Measurements from ENCODE around the gene CADPS2. TPM values are rescaled to one million over a fixed set of nuclear protein-coding genes. Genes with fewer than 3 reads are reported as not detected.
"Not testable (repeated sequence)": the region's sequence is repeated elsewhere in the genome, so short reads cannot be mapped to it uniquely, and the experiment has no call there.

CADPS2 gene
- total RNA-seq, 1 donor from 2014 or later, result 4.4 TPM

DNA sequence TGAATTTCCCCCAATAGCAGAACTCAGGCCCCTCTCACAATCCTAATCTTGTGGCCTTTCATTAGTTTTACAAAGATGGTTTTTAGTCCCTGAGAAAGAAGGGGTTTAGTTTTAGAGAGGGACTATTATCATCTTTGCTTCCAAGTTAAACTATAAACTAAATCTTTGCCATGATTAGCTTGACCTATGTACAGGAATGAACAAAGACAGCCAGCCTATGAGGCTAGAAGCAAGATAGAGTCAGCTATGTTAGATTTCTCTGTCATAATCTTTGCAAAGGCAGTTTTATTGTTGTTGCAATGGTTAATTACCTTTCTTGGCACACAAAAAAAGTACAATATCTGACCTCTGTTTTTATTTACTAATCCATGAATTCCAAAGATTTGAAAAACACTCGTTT is 206.4 kb downstream of the CADPS2 start:
- no peak for DNase-seq (ENCODE audit: low read depth)
- no peak overlapping the region for H3K4me3 ChIP-seq (ENCODE audit: low read depth, low read length)
- no peak for TF ChIP-seq CTCF (conservative IDR thresholded peaks at IDR 0.05; ENCODE audit: low read depth, low read length)

DNA sequence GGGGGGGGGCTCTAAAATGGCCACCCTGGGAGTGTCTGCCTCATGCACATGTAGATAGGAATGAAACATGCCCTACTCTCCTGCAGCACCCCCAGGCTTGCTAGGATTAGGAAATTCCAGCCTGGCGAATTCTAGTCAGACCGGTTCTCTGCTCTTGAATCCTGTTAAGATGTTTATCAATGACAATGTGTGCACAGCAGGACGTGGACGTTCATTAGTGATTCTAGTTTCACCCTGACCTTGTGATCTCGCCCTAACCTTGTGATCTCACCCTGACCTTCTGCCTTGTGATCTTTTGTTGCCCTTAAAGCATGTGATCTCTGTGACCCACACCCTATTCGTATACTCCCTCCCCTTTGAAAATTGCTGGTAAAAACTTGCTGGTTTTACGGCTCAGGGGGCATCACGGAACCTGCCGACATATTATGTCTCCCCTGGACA is 207.0 kb downstream of the CADPS2 start:
- DNase-seq (ENCODE audit: low read depth); H3K4me3 ChIP-seq (ENCODE audit: low read depth, low read length): not testable (repeated sequence)

DNA sequence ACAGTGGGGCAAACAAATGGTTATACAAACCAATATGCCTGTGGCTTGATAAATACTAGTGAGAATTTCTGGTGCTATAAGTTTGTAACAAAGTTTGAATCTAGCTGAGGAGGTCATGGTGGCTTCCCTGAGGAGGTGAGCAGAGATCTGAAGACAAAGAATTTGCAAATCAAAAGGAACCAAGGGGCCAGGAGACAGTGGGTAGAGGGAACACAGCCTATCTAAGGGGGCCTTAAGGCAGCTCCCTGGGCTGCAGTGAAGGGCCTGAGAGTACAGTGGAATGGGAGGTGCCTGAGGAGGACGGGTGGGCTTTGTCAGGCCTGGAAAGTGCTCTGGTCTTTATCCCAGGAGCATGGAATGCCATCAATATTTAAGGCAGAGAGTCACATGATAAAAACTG is 209.1 kb downstream of the CADPS2 start:
- no peak for DNase-seq (ENCODE audit: low read depth)
- no peak overlapping the region for H3K4me3 ChIP-seq (ENCODE audit: low read depth, low read length)
- TF ChIP-seq CTCF (conservative IDR thresholded peaks at IDR 0.05; ENCODE audit: low read depth, low read length), result no peak

- DNase-seq (ENCODE audit: low read depth), result no peak
- no peak overlapping the region for H3K4me3 ChIP-seq (ENCODE audit: low read depth, low read length)
- no peak for TF ChIP-seq CTCF (conservative IDR thresholded peaks at IDR 0.05; ENCODE audit: low read depth, low read length)
These were observed 209.8 kb downstream of the CADPS2 start for GRCh38 chr7:122676466-122676865.

DNA sequence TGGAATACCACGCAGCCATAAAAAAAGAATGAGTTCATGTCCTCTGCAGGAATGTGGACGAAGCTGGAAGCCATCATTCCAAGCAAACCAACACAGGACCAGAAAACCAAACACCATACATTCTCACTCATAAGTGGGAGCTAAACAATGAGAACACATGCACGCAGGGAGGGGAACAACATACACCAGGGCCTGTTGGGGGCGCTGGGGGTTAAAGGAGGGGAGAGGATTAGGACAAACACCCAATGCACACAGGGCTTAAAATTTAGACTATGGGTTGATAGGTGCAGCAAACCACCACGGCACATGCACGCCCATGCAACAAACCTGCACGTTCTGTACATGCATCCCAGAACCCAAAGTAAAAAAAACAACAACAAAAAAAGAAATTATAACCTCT is 210.6 kb downstream of the CADPS2 start:
- TF ChIP-seq CTCF (conservative IDR thresholded peaks at IDR 0.05; ENCODE audit: low read depth, low read length), result no peak
- H3K4me3 ChIP-seq (ENCODE audit: low read depth, low read length), result no peak overlapping the region
- no peak for DNase-seq (ENCODE audit: low read depth)

DNA sequence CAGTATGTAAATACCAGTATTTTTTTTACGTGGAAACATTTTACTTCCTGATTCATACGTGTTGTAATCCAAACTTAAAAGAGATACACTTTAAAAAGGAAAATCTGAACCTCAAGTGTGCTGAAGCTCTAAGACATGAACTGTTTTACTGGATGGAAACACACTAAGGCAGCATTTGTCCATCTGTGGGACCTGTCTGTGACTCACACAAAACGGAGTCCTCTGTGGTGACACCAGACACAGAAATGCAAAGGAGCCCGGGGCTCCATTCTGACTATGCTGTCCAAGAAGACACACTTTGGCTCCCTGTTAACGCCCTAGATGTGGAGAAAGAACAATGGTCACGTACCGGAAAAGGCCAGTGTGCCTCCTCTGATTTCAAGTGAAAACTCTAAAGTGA is 211.2 kb downstream of the CADPS2 start:
- no peak for DNase-seq (ENCODE audit: low read depth)
- TF ChIP-seq CTCF (conservative IDR thresholded peaks at IDR 0.05; ENCODE audit: low read depth, low read length), result no peak

DNA sequence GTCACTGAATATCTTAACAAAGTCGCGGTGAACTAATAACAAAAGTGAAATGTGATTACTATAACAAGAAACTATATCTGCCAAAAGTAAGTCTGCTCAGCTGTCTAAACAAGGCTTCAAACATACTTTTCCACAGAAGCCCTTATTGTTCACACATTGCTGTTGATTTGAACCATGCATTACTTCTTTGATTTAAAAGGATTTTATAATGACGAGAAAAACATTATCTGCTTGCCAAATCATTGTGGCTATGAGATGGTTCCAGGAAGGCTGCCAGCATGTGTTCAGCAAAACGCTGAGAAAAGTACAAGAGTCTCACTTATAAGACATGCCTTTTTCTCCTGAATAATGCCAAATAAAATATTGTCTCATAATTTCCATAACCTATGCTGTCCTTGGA is 211.8 kb downstream of the CADPS2 start:
- H3K4me3 ChIP-seq (ENCODE audit: low read depth, low read length), result no peak overlapping the region
- no peak for DNase-seq (ENCODE audit: low read depth)
- TF ChIP-seq CTCF (conservative IDR thresholded peaks at IDR 0.05; ENCODE audit: low read depth, low read length), result no peak

More for the DNA sequence above, 211.2 kb downstream of the CADPS2 start:
- no peak overlapping the region for H3K4me3 ChIP-seq (ENCODE audit: low read depth, low read length)

DNA sequence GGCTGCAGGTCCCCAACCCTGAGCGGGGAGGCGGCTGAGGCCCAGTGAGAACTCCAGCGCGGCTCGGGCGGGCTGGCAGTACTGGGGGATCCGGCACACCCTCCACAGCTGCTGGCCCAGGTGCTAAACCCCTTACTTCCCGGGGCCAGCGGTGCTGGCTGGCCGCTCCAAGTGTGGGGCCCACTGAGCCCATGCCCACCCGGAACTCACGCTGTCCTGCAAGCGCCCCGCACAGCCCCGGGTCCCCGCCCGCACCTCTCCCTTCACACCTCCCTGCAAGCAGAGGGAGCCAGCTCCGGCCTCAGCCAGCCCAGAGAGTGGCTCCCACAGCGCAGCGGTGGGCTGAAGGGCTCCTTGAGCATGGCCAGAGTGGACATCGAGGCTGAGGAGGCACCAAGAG is 212.3 kb downstream of the CADPS2 start:
- no peak for DNase-seq (ENCODE audit: low read depth)
- no peak for TF ChIP-seq CTCF (conservative IDR thresholded peaks at IDR 0.05; ENCODE audit: low read depth, low read length)
- H3K4me3 ChIP-seq (ENCODE audit: low read depth, low read length), result no peak overlapping the region

Measured in epithelial cell of proximal tubule (primary cell).